Measurements from ENCODE around the gene UGT1A8. TPM values are rescaled to one million over a fixed set of nuclear protein-coding genes. Genes with fewer than 3 reads are reported as not detected.

The UGT1A8 gene
- polyA plus RNA-seq, 2 of the 4 experiments (the other 2 are of a cell fraction), result 0.22 TPM; not detected in 1

DNA sequence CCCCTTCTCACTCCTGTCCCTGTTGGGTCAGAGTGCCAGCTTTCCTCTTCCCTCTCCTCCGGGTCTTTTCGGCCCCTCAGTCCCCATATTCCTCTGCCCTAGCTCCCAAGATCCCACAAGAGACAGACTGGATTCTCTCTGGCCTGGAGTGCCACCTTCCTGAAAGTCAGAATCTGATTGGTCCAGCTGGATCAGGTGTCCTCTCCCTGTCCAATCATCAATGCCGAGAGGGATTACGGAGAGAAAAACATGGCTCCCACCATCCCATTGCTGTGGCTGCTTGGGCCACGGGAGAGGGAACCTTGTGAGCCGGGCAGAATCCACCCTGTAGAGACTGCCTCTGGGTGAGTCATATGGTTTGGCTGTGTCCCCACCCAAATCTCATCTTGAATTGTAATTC, 158.0 kb downstream of the UGT1A8 start:
- TF ChIP-seq USF2 (IDR thresholded peaks at IDR 0.05) (peak; percentile 30; the same call in 1 of the 2 replicates), ESRRA (IDR thresholded peaks at IDR 0.05; ENCODE audit: borderline replicate concordance, low read length) (no peak), SMC3 (IDR thresholded peaks at IDR 0.05) (no peak), PHF8 (IDR thresholded peaks at IDR 0.05; ENCODE audit: borderline replicate concordance, low read depth) (no peak)
- TF ChIP-seq, protein P1, sequence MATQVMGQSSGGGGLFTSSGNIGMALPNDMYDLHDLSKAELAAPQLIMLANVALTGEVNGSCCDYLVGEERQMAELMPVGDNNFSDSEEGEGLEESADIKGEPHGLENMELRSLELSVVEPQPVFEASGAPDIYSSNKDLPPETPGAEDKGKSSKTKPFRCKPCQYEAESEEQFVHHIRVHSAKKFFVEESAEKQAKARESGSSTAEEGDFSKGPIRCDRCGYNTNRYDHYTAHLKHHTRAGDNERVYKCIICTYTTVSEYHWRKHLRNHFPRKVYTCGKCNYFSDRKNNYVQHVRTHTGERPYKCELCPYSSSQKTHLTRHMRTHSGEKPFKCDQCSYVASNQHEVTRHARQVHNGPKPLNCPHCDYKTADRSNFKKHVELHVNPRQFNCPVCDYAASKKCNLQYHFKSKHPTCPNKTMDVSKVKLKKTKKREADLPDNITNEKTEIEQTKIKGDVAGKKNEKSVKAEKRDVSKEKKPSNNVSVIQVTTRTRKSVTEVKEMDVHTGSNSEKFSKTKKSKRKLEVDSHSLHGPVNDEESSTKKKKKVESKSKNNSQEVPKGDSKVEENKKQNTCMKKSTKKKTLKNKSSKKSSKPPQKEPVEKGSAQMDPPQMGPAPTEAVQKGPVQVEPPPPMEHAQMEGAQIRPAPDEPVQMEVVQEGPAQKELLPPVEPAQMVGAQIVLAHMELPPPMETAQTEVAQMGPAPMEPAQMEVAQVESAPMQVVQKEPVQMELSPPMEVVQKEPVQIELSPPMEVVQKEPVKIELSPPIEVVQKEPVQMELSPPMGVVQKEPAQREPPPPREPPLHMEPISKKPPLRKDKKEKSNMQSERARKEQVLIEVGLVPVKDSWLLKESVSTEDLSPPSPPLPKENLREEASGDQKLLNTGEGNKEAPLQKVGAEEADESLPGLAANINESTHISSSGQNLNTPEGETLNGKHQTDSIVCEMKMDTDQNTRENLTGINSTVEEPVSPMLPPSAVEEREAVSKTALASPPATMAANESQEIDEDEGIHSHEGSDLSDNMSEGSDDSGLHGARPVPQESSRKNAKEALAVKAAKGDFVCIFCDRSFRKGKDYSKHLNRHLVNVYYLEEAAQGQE (IDR thresholded peaks at IDR 0.05), result no peak
- DNase-seq (ENCODE audit: low read depth in 1 of 2, low spot score in 1 of 2) (no peak), FAIRE-seq (no peak), ATAC-seq (no peak)
- WGBS (ENCODE audit: missing lambda C conversion rate), result 97% methylated on average over 6 of the region's 6 CpGs
- H3K27ac ChIP-seq, result peak overlapping the region in 1 of 2 experiments; percentile 40; a peak in 3 of 6 replicates
- ChIA-PET POLR2A (no interaction called here), CTCF (interaction anchor here (0.6 to 2.2 kb wide), 3 partner anchors 11 to 92 kb away, joined by 3 to 5 read pairs (median 5); no protein-coding TSS in a partner anchor)
- H3K4me3 ChIP-seq, result no peak overlapping the region
- no peaks in the 10 kb centered on the region for H3K4me1 ChIP-seq
- H3K9me3 ChIP-seq, result peaks cover 28% of the 10 kb centered on the region
- no peak overlapping the region for H3K4me2 ChIP-seq

- Histone ChIP-seq H3K4me1 (no peaks in the 10 kb centered on the region), H3K4me2 (no peak within 1 kb of the TSS), H3K9me3 (peaks cover 28% of the 10 kb centered on the region), H3K4me3 (no peak within 1 kb of the TSS), H3K27ac (peak within 1 kb of the TSS in 1 of 2 experiments; percentile 51; a peak in 2 of 6 replicates)
- ATAC-seq (no peak), DNase-seq (ENCODE audit: low read depth in 1 of 2, low spot score in 1 of 2) (no peak), FAIRE-seq (no peak)
- TF ChIP-seq NR3C1 (IDR thresholded peaks at IDR 0.05) (no peak), RCOR1 (IDR thresholded peaks at IDR 0.05; ENCODE audit: low read depth, low read length) (no peak), MAZ (IDR thresholded peaks at IDR 0.05; ENCODE audit: borderline replicate concordance, low read depth, low read length) (no peak), PHF8 (IDR thresholded peaks at IDR 0.05; ENCODE audit: borderline replicate concordance, low read depth) (no peak), EHF (CRISPR knock-in tag; IDR thresholded peaks at IDR 0.05) (no peak), HOXB13 (CRISPR knock-in tag; IDR thresholded peaks at IDR 0.05; ENCODE audit: low read depth) (no peak), GATA3 (IDR thresholded peaks at IDR 0.05; ENCODE audit: borderline replicate concordance) (no peak), RARB (CRISPR knock-in tag; IDR thresholded peaks at IDR 0.05) (no peak), HOXA7 (CRISPR knock-in tag; IDR thresholded peaks at IDR 0.05) (no peak)
- TF ChIP-seq, protein P2, sequence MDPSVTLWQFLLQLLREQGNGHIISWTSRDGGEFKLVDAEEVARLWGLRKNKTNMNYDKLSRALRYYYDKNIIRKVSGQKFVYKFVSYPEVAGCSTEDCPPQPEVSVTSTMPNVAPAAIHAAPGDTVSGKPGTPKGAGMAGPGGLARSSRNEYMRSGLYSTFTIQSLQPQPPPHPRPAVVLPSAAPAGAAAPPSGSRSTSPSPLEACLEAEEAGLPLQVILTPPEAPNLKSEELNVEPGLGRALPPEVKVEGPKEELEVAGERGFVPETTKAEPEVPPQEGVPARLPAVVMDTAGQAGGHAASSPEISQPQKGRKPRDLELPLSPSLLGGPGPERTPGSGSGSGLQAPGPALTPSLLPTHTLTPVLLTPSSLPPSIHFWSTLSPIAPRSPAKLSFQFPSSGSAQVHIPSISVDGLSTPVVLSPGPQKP (IDR thresholded peaks at IDR 0.05; ENCODE audit: low read depth, low read length), result no peak
- POLR2A ChIA-PET, result no interaction called here
- CTCF ChIA-PET, result no interaction called here
- 89% methylated on average over 2 of the region's 2 CpGs for WGBS (ENCODE audit: missing lambda C conversion rate)
Observed at GRCh38 chr2:233778030-233778429, 160.6 kb downstream of the UGT1A8 start, which contains the start of gene MROH2A. Gene MROH2A, plus strand, starts transcription at chr2:233778330. Its CDS starts 1,029 bp downstream, at chr2:233779359.

- Histone ChIP-seq H3K4me2 (no peak overlapping the region), H3K9me3 (peaks cover 28% of the 10 kb centered on the region), H3K27ac (no peak overlapping the region), H3K4me1 (no peaks in the 10 kb centered on the region), H3K4me3 (no peak overlapping the region)
- ChIA-PET CTCF (interaction anchor here (0.5 to 1.2 kb wide), 3 partner anchors 10 to 26 kb away, joined by 3 read pairs; no protein-coding TSS in a partner anchor), POLR2A (no interaction called here)
- DNase-seq (ENCODE audit: low read depth in 1 of 2, low spot score in 1 of 2) (no peak), ATAC-seq (no peak), FAIRE-seq (no peak)
- no peak for TF ChIP-seq RCOR1 (IDR thresholded peaks at IDR 0.05; ENCODE audit: low read depth, low read length)
- TF ChIP-seq CBX8 (IDR thresholded peaks at IDR 0.05), result no peak
- TF ChIP-seq KDM5A (IDR thresholded peaks at IDR 0.05), result no peak
- WGBS (ENCODE audit: missing lambda C conversion rate), result 86% methylated on average over 3 of the region's 4 CpGs
Observed at GRCh38 chr2:233779722-233780121, 162.3 kb downstream of the UGT1A8 start.

Measured in A549 (cell line).